AG04449 (cell line): Measurements from ENCODE around the gene SFXN4.
"Not testable (repeated sequence)": the region's sequence is repeated elsewhere in the genome, so short reads cannot be mapped to it uniquely, and the experiment has no call there.

ENCODE experiments used
- CTCF ChIA-PET: fragments of 350-600 bp; formaldehyde crosslinking; extraction: SDS; loops from one replicate; lab custom pipeline; 2021; ENCODE audit warnings: antibody characterized with exemption; lab: Yijun Ruan, JAX
- POLR2A ChIA-PET: fragments of 400-600, 350-600 bp; formaldehyde crosslinking; extraction: SDS; loops from one replicate; lab custom pipeline; 2020; ENCODE audit warnings: antibody characterized with exemption, inconsistent platforms; lab: Yijun Ruan, JAX
- DNase-seq: peaks from one replicate; pipeline ENCODE4 v3.0.0-alpha.2; 2010; ENCODE audit warnings: low read depth, low spot score
- H3K4me3 ChIP-seq: 2 replicates; pipeline ENCODE4 v1.5.1; 2011; ENCODE audit warnings: low read depth, mild to moderate bottlenecking, control low read depth, low read length
- CTCF ChIP-seq: IDR thresholded peaks from one replicate; pipeline ENCODE4 v1.5.1; 2011; ENCODE audit warnings: mild to moderate bottlenecking, moderate library complexity, low read length, control low read depth, inconsistent platforms; ENCODE audit not compliant: insufficient read depth; ENCODE audit errors: missing control alignments

The SFXN4 gene

GRCh38 chr10:119103241-119103902 lies 62.1 kb downstream of the SFXN4 start:
- ChIA-PET CTCF (interaction anchor here (0.7 to 1.5 kb wide), 3 partner anchors 13 to 24 kb away, joined by 3 to 4 read pairs (median 3); no protein-coding TSS in a partner anchor), POLR2A (interaction anchor here (0.7 to 1.8 kb wide), 4 partner anchors 9 to 24 kb away, joined by 3 to 8 read pairs (median 4); no protein-coding TSS in a partner anchor)
- TF ChIP-seq CTCF: no peak
- peak overlapping the region; percentile 6; the same call in 1 of the 2 replicates for H3K4me3 ChIP-seq
- no peak for DNase-seq

GRCh38 chr10:119101366-119102098 lies 64.0 kb downstream of the SFXN4 start:
- ChIA-PET POLR2A (no interaction called here), CTCF (interaction anchor here (0.7 kb wide), 1 partner anchor 533 kb away, joined by 3 read pairs; no protein-coding TSS in a partner anchor)
- H3K4me3 ChIP-seq: no peak overlapping the region
- DNase-seq: no peak
- TF ChIP-seq CTCF: no peak

- no peak for TF ChIP-seq CTCF
- POLR2A ChIA-PET: no interaction called here
- CTCF ChIA-PET: interaction anchor here (0.7 kb wide), 1 partner anchor 532 kb away, joined by 3 read pairs; no protein-coding TSS in a partner anchor
- DNase-seq: no peak
- H3K4me3 ChIP-seq: no peak overlapping the region
Observed at GRCh38 chr10:119100434-119101238, 64.9 kb downstream of the SFXN4 start.

GRCh38 chr10:119098576-119098975 lies 66.9 kb downstream of the SFXN4 start:
- ChIA-PET POLR2A (interaction anchor here (0.5 kb wide), 1 partner anchor 468 kb away, joined by 4 read pairs; no protein-coding TSS in a partner anchor), CTCF (no interaction called here)
- H3K4me3 ChIP-seq: no peak overlapping the region
- TF ChIP-seq CTCF: no peak
- DNase-seq: no peak

GRCh38 chr10:119096641-119097415 lies 68.7 kb downstream of the SFXN4 start:
- CTCF ChIA-PET, POLR2A ChIA-PET: not testable (repeated sequence)

GRCh38 chr10:119095640-119096039 lies 69.9 kb downstream of the SFXN4 start:
- ChIA-PET CTCF (no interaction called here), POLR2A (no interaction called here)
- no peak for DNase-seq
- TF ChIP-seq CTCF: no peak
- no peak overlapping the region for H3K4me3 ChIP-seq

More at GRCh38 chr10:119096641-119097415, 68.7 kb downstream of the SFXN4 start:
- not testable (repeated sequence) for H3K4me3 ChIP-seq, DNase-seq
